ENCODE results near the gene SEMA3D. TPM values are rescaled to one million over a fixed set of nuclear protein-coding genes. Genes with fewer than 3 reads are reported as not detected.

Gene SEMA3D
- total and polyA plus RNA-seq, 2 of the 4 experiments (the other 2 are of a cell fraction): 2.9 to 13.6 TPM

DNA sequence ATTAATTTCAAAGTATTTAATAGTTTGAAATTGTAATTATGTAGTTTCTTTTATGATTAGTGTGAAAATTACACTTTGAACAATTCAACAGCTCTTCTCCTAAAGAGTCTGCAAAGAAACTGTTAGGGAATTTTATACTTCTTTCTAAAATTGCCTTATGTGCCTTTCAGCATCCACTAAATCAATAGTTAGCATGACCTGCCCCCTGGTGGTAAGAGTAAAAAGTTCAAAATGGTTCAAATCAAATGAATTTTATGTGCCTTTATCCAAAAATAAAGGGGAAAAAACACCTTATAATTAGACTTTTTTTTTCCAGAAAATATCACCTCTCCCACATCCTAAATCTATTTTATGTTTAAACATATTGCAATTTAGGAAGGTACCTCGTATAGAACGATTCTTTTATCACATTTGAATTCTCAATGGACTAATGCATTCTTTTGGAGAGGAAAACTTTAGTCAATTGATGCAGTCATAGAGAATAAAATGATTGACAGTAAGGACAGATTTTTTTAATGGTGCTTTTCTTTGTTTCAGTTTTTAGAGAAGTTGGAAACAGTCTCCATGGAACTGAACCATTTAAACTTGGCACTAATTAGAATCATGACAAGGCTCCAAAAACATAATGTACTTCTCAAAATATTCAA, 163.7 kb downstream of the SEMA3D start:
- no TSS peak for BruUV-seq (replicated peaks)
- no peaks in the 10 kb centered on the region for H3K9me3 ChIP-seq (ENCODE audit: control insufficient read depth, insufficient read depth, low read length)
- in situ Hi-C loops (cut with MboI; ENCODE audit: low sequenced_read_pairs): loop anchor here (5.0 to 25.0 kb wide), 4 partner anchors 386 to 1091 kb away; partner anchors contain the start of gene SEMA3A

More for the DNA sequence above, 163.7 kb downstream of the SEMA3D start:
- Histone ChIP-seq H3K23ac (ENCODE audit: low read depth, low read length) (no peak overlapping the region), H2AFZ (replicated peaks; ENCODE audit: low read length, poor library complexity) (no peak overlapping the region), H3K14ac (replicated peaks; ENCODE audit: low read depth, low read length) (no peak overlapping the region), H3K27me3 (ENCODE audit: control insufficient read depth, insufficient read depth, low read length) (no peaks in the 10 kb centered on the region), H2BK5ac (ENCODE audit: low read depth, low read length, poor library complexity, severe bottlenecking) (no peak overlapping the region), H2BK120ac (ENCODE audit: low read depth, low read length) (no peak overlapping the region), H3K79me1 (ENCODE audit: low read depth in 1 of 2, low read length in 2 of 2) (no peaks in the 10 kb centered on the region), H4K20me1 (ENCODE audit: insufficient read depth, low read length) (no peaks in the 10 kb centered on the region), H3K9me1 (ENCODE audit: insufficient read depth, low read length) (no peaks in the 10 kb centered on the region), H3K56ac (ENCODE audit: extremely low read depth, insufficient read depth, low read length) (no peak overlapping the region), H2AK9ac (replicated peaks; ENCODE audit: low read depth, low read length, poor library complexity) (no peak overlapping the region), H3K27ac (ENCODE audit: insufficient read depth, low read length) (no peak overlapping the region), H4K8ac (ENCODE audit: low read depth in 2 of 2, low read length in 2 of 2) (no peak overlapping the region), H3K4me2 (ENCODE audit: low read depth, low read length) (no peak overlapping the region), H2AK5ac (ENCODE audit: low read depth, low read length) (no peak overlapping the region), H3K18ac (ENCODE audit: low read depth, low read length) (no peak overlapping the region), H3K4me1 (ENCODE audit: control insufficient read depth, insufficient read depth, low read length) (no peaks in the 10 kb centered on the region), H3K36me3 (ENCODE audit: control insufficient read depth, insufficient read depth, low read length) (no peaks in the 10 kb centered on the region), H3K4ac (ENCODE audit: low read depth, low read length) (no peak overlapping the region), H3K9ac (ENCODE audit: low read depth, low read length) (no peak overlapping the region), H2BK20ac (ENCODE audit: low read depth, low read length) (no peak overlapping the region), H4K91ac (ENCODE audit: insufficient read depth, low read depth, low read length) (no peak overlapping the region), H4K5ac (ENCODE audit: low read depth, low read length) (no peak overlapping the region), H3K4me3 (ENCODE audit: insufficient read depth, low read depth, low read length) (no peak overlapping the region), H2BK15ac (ENCODE audit: low read depth, low read length) (no peak overlapping the region)
- dilution Hi-C loops (cut with HindIII; ENCODE audit: low sequenced_read_pairs, unreplicated experiment): no loop called here
- TF ChIP-seq, protein P1, sequence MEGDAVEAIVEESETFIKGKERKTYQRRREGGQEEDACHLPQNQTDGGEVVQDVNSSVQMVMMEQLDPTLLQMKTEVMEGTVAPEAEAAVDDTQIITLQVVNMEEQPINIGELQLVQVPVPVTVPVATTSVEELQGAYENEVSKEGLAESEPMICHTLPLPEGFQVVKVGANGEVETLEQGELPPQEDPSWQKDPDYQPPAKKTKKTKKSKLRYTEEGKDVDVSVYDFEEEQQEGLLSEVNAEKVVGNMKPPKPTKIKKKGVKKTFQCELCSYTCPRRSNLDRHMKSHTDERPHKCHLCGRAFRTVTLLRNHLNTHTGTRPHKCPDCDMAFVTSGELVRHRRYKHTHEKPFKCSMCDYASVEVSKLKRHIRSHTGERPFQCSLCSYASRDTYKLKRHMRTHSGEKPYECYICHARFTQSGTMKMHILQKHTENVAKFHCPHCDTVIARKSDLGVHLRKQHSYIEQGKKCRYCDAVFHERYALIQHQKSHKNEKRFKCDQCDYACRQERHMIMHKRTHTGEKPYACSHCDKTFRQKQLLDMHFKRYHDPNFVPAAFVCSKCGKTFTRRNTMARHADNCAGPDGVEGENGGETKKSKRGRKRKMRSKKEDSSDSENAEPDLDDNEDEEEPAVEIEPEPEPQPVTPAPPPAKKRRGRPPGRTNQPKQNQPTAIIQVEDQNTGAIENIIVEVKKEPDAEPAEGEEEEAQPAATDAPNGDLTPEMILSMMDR (conservative IDR thresholded peaks at IDR 0.05; ENCODE audit: low read depth, low read length): peak; percentile 78
- TF ChIP-seq NFE2L2 (IDR thresholded peaks at IDR 0.05; ENCODE audit: low read depth, low read length): no peak
- TF ChIP-seq SMC3 (IDR thresholded peaks at IDR 0.05; ENCODE audit: low read depth, low read length): peak; percentile 94
- TF ChIP-seq RAD21 (IDR thresholded peaks at IDR 0.05; ENCODE audit: low read length): peak; percentile 91
- ATAC-seq (ENCODE audit: low read depth) (no peak), DNase-seq (peak; percentile 58)
- WGBS, 2 experiments (ENCODE audit: extremely low coverage in 2 of 2, insufficient read length in 1 of 2): no CpG with 5 or more reads among the region's 2 CpGs
- POLR2A ChIA-PET (ENCODE audit: unreplicated experiment): no interaction called here
- intact Hi-C loops (cut with micrococcal nuclease): loop anchor here (1.0 to 5.0 kb wide), 5 partner anchors 566 to 1611 kb away; no protein-coding TSS in a partner anchor
- CTCF ChIA-PET: interaction anchor here (1.5 to 6.0 kb wide), 2 partner anchors 1075 to 1087 kb away, joined by 6 to 55 read pairs; no protein-coding TSS in a partner anchor
